ENCODE data around the gene LRRC18.

LRRC18 gene

DNA sequence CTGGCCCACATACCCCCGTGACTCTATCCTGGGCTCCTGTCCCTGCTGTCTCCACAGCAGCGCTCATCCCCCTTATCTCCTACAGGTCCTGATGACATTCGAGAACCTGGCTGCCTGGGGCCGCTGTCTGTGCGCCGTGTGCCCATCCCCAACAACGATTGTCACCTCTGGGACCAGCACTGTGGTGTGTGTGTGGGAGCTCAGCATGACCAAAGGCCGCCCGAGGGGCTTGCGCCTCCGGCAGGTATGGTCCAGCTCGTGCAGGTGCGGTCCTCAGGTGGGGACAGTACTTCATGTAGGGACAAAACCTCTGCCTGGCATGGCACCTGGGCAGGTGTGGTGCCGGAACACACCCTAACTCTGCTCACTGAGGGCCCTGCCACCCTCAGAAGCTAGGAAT lies 30.4 kb upstream of the LRRC18 start:
- no peak for TF ChIP-seq POLR2A (IDR thresholded peaks at IDR 0.05; ENCODE audit: extremely low read depth, insufficient read length)
- TF ChIP-seq, protein P1, sequence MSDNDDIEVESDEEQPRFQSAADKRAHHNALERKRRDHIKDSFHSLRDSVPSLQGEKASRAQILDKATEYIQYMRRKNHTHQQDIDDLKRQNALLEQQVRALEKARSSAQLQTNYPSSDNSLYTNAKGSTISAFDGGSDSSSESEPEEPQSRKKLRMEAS (IDR thresholded peaks at IDR 0.05; ENCODE audit: low read depth, low read length), result no peak
- no peak for TF ChIP-seq MYC (IDR thresholded peaks at IDR 0.05; ENCODE audit: low read depth, low read length)
- TF ChIP-seq, protein P2, sequence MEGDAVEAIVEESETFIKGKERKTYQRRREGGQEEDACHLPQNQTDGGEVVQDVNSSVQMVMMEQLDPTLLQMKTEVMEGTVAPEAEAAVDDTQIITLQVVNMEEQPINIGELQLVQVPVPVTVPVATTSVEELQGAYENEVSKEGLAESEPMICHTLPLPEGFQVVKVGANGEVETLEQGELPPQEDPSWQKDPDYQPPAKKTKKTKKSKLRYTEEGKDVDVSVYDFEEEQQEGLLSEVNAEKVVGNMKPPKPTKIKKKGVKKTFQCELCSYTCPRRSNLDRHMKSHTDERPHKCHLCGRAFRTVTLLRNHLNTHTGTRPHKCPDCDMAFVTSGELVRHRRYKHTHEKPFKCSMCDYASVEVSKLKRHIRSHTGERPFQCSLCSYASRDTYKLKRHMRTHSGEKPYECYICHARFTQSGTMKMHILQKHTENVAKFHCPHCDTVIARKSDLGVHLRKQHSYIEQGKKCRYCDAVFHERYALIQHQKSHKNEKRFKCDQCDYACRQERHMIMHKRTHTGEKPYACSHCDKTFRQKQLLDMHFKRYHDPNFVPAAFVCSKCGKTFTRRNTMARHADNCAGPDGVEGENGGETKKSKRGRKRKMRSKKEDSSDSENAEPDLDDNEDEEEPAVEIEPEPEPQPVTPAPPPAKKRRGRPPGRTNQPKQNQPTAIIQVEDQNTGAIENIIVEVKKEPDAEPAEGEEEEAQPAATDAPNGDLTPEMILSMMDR (IDR thresholded peaks at IDR 0.05; ENCODE audit: low read depth, low read length), result no peak
- no peak for DNase-seq (ENCODE audit: low read depth)
- H3K4me3 ChIP-seq (ENCODE audit: low read depth, low read length), result no peak overlapping the region

DNA sequence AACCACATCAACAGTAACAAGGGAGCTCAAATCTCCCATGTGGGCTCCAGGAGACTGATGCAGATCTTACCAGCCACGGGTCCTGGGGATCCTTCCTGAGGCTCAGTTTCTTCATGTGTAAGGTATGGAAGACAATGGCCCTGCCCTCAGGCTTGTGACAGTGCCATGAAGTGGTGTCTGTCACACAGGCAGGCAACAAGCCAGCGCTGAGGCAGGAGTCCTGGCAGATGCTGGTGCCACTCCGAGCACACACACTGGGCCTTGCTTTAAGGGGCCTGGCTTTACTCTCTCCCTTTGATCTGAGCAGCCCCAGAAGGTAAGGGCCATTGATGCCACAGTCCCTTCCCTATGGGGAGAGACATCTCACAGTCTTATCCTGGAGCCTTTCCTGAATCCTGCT lies 28.4 kb upstream of the LRRC18 start:
- no peak for DNase-seq (ENCODE audit: low read depth)
- H3K4me3 ChIP-seq (ENCODE audit: low read depth, low read length), result no peak overlapping the region
- TF ChIP-seq, protein P1 (IDR thresholded peaks at IDR 0.05; ENCODE audit: low read depth, low read length), result no peak
- no peak for TF ChIP-seq MYC (IDR thresholded peaks at IDR 0.05; ENCODE audit: low read depth, low read length)
- TF ChIP-seq, protein P2 (IDR thresholded peaks at IDR 0.05; ENCODE audit: low read depth, low read length), result no peak

DNA sequence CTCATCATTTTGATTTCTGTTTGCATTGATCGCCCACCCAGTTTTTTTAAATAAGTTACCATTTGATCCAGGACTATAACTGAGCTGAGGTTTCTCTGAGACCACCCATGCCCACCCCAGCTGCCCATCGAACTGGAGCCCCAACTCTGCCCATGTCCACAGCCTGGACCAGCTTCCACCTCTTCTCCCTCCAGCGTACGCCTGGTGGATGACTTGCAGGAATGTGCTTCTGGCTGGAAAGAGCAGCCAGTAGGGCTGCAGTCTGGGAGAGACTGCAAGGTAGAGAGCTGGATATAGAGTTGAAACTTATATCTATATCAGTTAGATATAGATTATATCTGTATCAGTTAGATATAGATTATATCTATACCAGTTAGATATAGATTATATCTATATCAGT lies 25.8 kb upstream of the LRRC18 start:
- no peak for DNase-seq (ENCODE audit: low read depth)
- no peak overlapping the region for H3K4me3 ChIP-seq (ENCODE audit: low read depth, low read length)
- TF ChIP-seq, protein P1 (IDR thresholded peaks at IDR 0.05; ENCODE audit: low read depth, low read length), result no peak
- TF ChIP-seq MYC (IDR thresholded peaks at IDR 0.05; ENCODE audit: low read depth, low read length) (no peak), POLR2A (IDR thresholded peaks at IDR 0.05; ENCODE audit: extremely low read depth, insufficient read length) (no peak)
- TF ChIP-seq, protein P2 (IDR thresholded peaks at IDR 0.05; ENCODE audit: low read depth, low read length), result no peak

DNA sequence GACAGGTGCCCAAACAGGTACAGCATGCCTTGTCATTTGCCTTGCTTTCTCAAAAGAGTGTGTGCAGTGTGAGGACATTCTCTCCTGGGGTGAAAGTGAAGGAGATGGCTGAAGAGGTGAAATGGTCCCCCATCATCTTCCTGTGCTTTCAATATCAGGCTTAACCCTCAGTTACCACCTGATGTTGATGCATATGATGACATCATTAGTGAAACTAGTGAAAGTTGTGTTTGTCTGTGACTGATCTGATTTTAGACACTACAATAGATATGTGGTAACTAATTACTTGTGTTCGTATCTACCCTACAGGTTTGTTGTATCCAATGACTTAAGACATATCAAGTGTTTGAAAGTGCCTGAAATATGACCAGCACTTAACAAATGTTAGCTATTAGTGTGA lies 24.4 kb upstream of the LRRC18 start:
- H3K4me3 ChIP-seq (ENCODE audit: low read depth, low read length), result no peak overlapping the region
- no peak for DNase-seq (ENCODE audit: low read depth)
- TF ChIP-seq, protein P1 (IDR thresholded peaks at IDR 0.05; ENCODE audit: low read depth, low read length), result no peak
- no peak for TF ChIP-seq POLR2A (IDR thresholded peaks at IDR 0.05; ENCODE audit: extremely low read depth, insufficient read length)
- TF ChIP-seq, protein P2 (IDR thresholded peaks at IDR 0.05; ENCODE audit: low read depth, low read length), result no peak
- no peak for TF ChIP-seq MYC (IDR thresholded peaks at IDR 0.05; ENCODE audit: low read depth, low read length)

DNA sequence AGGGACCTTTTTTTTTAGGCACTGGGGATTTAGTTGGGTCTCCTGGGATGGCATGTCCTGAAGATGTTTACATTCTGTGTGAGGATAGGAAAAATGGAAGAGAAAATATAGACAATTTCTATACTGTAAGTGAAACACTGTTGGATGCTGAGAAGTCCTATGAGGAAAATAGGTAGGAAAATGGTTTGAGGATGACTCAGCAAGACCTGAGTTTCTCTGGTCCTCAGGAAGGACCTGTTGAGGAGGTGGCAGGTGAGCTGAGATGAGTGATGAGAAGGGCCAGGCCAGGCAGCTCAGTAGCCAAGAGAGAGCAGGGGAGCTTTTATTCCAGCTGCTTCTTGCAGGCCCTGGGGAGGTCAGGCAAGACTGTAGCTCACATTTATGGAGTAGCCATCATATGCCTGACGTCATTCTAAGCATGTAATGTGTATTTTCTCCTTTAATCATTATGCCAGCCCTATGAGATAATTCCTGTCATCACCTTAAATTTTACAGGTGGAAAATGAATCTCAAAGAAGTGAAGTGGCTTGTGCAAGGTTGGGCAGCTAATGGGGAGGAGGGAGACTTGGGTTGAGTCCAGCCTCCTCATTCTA lies 19.1 kb upstream of the LRRC18 start:
- no peak for DNase-seq (ENCODE audit: low read depth)
- TF ChIP-seq POLR2A (IDR thresholded peaks at IDR 0.05; ENCODE audit: extremely low read depth, insufficient read length) (no peak), MYC (IDR thresholded peaks at IDR 0.05; ENCODE audit: low read depth, low read length) (no peak)
- TF ChIP-seq, protein P2 (IDR thresholded peaks at IDR 0.05; ENCODE audit: low read depth, low read length), result no peak
- H3K4me3 ChIP-seq (ENCODE audit: low read depth, low read length), result no peak overlapping the region

All from NB4 (cell line).